H9 (cell line): ENCODE measurements around the gene KCNQ2. TPM values are rescaled to one million over a fixed set of nuclear protein-coding genes. Genes with fewer than 3 reads are reported as not detected.

Experiments used
- DNase-seq: peaks from one replicate; pipeline ENCODE4 v3.0.0-alpha.2; 2017
- H2AFZ ChIP-seq: one replicate; pipeline ENCODE4 v1.6.1; 2013; ENCODE audit warnings: mild to moderate bottlenecking, low read length, control low read depth, moderate library complexity
- H2AK5ac ChIP-seq: 2 replicates; pipeline ENCODE4 v1.6.1; 2013; ENCODE audit warnings: low read length, control low read depth, mixed read lengths; ENCODE audit not compliant: insufficient read length
- H2BK120ac ChIP-seq: one replicate; pipeline ENCODE4 v1.6.1; 2013; ENCODE audit warnings: low read depth, mild to moderate bottlenecking, low read length, control low read depth, inconsistent platforms; ENCODE audit not compliant: poor library complexity, severe bottlenecking
- H2BK12ac ChIP-seq: 2 replicates; pipeline ENCODE4 v1.6.1; 2013; ENCODE audit warnings: low read length, control low read depth, mixed read lengths, low read depth; ENCODE audit not compliant: insufficient read length
- H2BK15ac ChIP-seq: 2 replicates; pipeline ENCODE4 v1.6.1; 2013; ENCODE audit warnings: low read depth, low read length, control low read depth
- H2BK20ac ChIP-seq: one replicate; pipeline ENCODE4 v1.6.1; 2013; ENCODE audit warnings: low read depth, mild to moderate bottlenecking, low read length, control low read depth, inconsistent platforms; ENCODE audit not compliant: poor library complexity, severe bottlenecking
- H2BK5ac ChIP-seq: 2 replicates; pipeline ENCODE4 v1.6.1; 2013; ENCODE audit warnings: low read length, control low read depth, mixed read lengths; ENCODE audit not compliant: insufficient read length
- H3K14ac ChIP-seq: 2 replicates; pipeline ENCODE4 v1.6.1; 2013; ENCODE audit warnings: low read length, control low read depth; ENCODE audit not compliant: insufficient read depth
- H3K18ac ChIP-seq: 2 replicates; pipeline ENCODE4 v1.6.1; 2013; ENCODE audit warnings: low read depth, mild to moderate bottlenecking, mixed read lengths, low read length, control low read depth; ENCODE audit not compliant: insufficient read length
- H3K23ac ChIP-seq: 2 replicates; pipeline ENCODE4 v1.6.1; 2013; ENCODE audit warnings: low read length, control low read depth, mixed read lengths, low read depth; ENCODE audit not compliant: insufficient read length
- H3K23me2 ChIP-seq: 2 replicates; pipeline ENCODE4 v1.6.1; 2013; ENCODE audit warnings: low read depth, mild to moderate bottlenecking, mixed read lengths, low read length, control low read depth; ENCODE audit not compliant: insufficient read length, poor library complexity, severe bottlenecking
- H3K27ac ChIP-seq: 2 replicates; pipeline ENCODE4 v1.5.1; 2013; ENCODE audit warnings: low read length, control low read depth, mixed read lengths, low read depth; ENCODE audit not compliant: insufficient read length
- H3K27me3 ChIP-seq: 2 replicates; pipeline ENCODE4 v1.6.1; 2013; ENCODE audit warnings: low read length, control low read depth, inconsistent platforms; ENCODE audit not compliant: insufficient read depth
- H3K4ac ChIP-seq: 2 replicates; pipeline ENCODE4 v1.6.1; 2013; ENCODE audit warnings: low read depth, mild to moderate bottlenecking, control low read depth, inconsistent platforms, low read length, moderate library complexity
- H3K4me1 ChIP-seq: 2 replicates; pipeline ENCODE4 v1.6.1; 2013; ENCODE audit warnings: low read length, control low read depth, inconsistent platforms; ENCODE audit not compliant: insufficient read depth
- H3K4me2 ChIP-seq: 2 replicates; pipeline ENCODE4 v1.6.1; 2013; ENCODE audit warnings: low read length, control low read depth, mixed read lengths; ENCODE audit not compliant: insufficient read length, insufficient read depth
- H3K56ac ChIP-seq: 2 replicates; pipeline ENCODE4 v1.6.1; 2013; ENCODE audit warnings: low read depth, mild to moderate bottlenecking, mixed read lengths, low read length, control low read depth; ENCODE audit not compliant: insufficient read length
- H3K79me1 ChIP-seq: 2 replicates; pipeline ENCODE4 v1.6.1; 2013; ENCODE audit warnings: low read depth, mild to moderate bottlenecking, moderate library complexity, low read length, control low read depth, inconsistent platforms; ENCODE audit not compliant: insufficient read depth, poor library complexity, severe bottlenecking
- H3K79me2 ChIP-seq: 2 replicates; pipeline ENCODE4 v1.6.1; 2013; ENCODE audit warnings: low read length, control low read depth, inconsistent platforms; ENCODE audit not compliant: insufficient read depth
- H3K9ac ChIP-seq: 2 replicates; pipeline ENCODE4 v1.6.1; 2013; ENCODE audit warnings: low read length, control low read depth, mixed read lengths; ENCODE audit not compliant: insufficient read length; ENCODE audit errors: extremely low read depth
- H3K9me3 ChIP-seq: one replicate; pipeline ENCODE4 v1.6.1; 2013; ENCODE audit warnings: low read depth, low read length, inconsistent platforms; ENCODE audit not compliant: control insufficient read depth
- H3T11ph ChIP-seq: one replicate; pipeline ENCODE4 v1.6.1; 2013; ENCODE audit warnings: mild to moderate bottlenecking, low read length, control low read depth, inconsistent platforms
- H4K20me1 ChIP-seq: one replicate; pipeline ENCODE4 v1.6.1; 2013; ENCODE audit not compliant: control insufficient read depth, insufficient read length, insufficient read depth
- H4K5ac ChIP-seq: 2 replicates; pipeline ENCODE4 v1.6.1; 2013; ENCODE audit warnings: low read depth, mild to moderate bottlenecking, mixed read lengths, low read length, control low read depth; ENCODE audit not compliant: insufficient read length
- H4K8ac ChIP-seq: replicated peaks from 2 replicates; pipeline ENCODE4 v1.6.1; 2013; ENCODE audit warnings: low read length, control low read depth, mixed read lengths, low read depth; ENCODE audit not compliant: insufficient read length
- H4K91ac ChIP-seq: 2 replicates; pipeline ENCODE4 v1.6.1; 2013; ENCODE audit warnings: low read depth, mild to moderate bottlenecking, moderate library complexity, mixed read lengths, low read length, control low read depth; ENCODE audit not compliant: insufficient read length
- H3K27ac Mint-ChIP-seq, 3 experiments: 2 replicates in 2 of 3; 3 replicates in 1 of 3; pipeline ENCODE4 v1.8.0; 2020 to 2021; ENCODE audit warnings: mixed read lengths in 3 of 3, mild to moderate bottlenecking in 1 of 3, moderate library complexity in 1 of 3
- H3K27me3 Mint-ChIP-seq: 2 replicates; pipeline ENCODE4 v1.8.0; 2021; ENCODE audit warnings: low read depth, mild to moderate bottlenecking, moderate library complexity, mixed read lengths
- H3K36me3 Mint-ChIP-seq, 3 experiments: 2 replicates in 2 of 3; 3 replicates in 1 of 3; pipeline ENCODE4 v1.8.0; 2020 to 2021; ENCODE audit warnings: low read depth in 3 of 3, mixed read lengths in 3 of 3; ENCODE audit not compliant: insufficient read depth in 1 of 3
- H3K4me1 Mint-ChIP-seq, 2 experiments: 2 replicates each; pipeline ENCODE4 v1.8.0; 2020; ENCODE audit warnings: mixed read lengths in 2 of 2
- H3K4me3 Mint-ChIP-seq, 2 experiments: 2 replicates in 1 of 2; 3 replicates in 1 of 2; pipeline ENCODE4 v1.8.0; 2020 to 2021; ENCODE audit warnings: mild to moderate bottlenecking in 2 of 2, mixed read lengths in 2 of 2, moderate library complexity in 1 of 2
- H3K9me3 Mint-ChIP-seq, 2 experiments: 2 replicates in 1 of 2; 3 replicates in 1 of 2; pipeline ENCODE4 v1.8.0; 2020; ENCODE audit warnings: mild to moderate bottlenecking in 2 of 2, mixed read lengths in 2 of 2, moderate library complexity in 1 of 2
- WGBS: extraction: QIAGEN DNeasy Blood & Tissue Kit; methylation state at CpG from one replicate; pipeline ENCODE4 v1.1.7; 2013; ENCODE audit warnings: missing lambda C conversion rate, low lambda C conversion rate, mixed read lengths; ENCODE audit not compliant: insufficient read length; ENCODE audit errors: extremely low coverage; 5-methylcytosine and 5-hydroxymethylcytosine counted together
- total RNA-seq: library from RNA; stranded (reverse); gene quantifications from 2 replicates; pipeline ENCODE4 v1.2.1, GENCODE V29; 2021
- TF ChIP-seq, protein P1 (sequence below): fragments of 200-600 bp; sonication (generic); conservative IDR thresholded peaks from 3 replicates; pipeline ENCODE4 v1.8.0; 2021; ENCODE audit warnings: antibody characterized with exemption, mild to moderate bottlenecking

Gene KCNQ2
- total RNA-seq, 1 experiment from 2014 or later: 69.2 TPM

DNA sequence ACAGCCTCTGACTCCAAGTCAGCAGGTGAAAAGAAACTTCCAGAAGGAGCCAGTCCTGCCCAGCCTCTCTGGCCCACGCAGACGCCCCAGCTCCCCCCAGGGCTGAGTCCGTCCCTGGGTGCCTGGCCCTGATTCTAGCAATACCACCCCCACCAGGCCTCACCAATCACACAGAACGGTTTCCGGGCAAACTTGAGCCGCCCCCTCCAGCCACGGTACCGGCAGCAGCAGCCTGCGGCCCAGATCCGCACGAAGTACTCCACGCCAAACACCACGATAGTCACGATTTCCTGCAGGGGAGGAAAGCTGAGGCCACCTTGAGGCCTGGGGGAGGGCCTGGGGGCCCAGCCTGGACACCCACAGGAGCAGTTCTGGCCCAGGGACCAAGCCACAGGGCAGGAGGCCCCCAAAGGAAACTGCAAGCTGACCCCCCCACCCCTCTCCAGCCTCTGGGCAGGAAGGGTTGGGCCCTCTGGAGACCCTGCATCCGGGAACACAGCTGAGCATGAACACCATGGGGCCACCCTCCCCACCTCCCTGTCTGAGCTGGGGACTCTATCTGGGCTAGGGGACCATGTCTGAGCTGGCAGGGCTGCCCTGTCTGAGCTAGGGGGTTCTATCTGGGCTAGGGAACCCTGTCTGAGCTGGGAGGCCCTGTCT lies 27.2 kb downstream of the KCNQ2 start:
- Histone ChIP-seq H3K79me1 (no peaks in the 10 kb centered on the region), H3K23me2 (no peaks in the 10 kb centered on the region), H3T11ph (no peak overlapping the region), H3K18ac (no peak overlapping the region), H2BK15ac (no peak overlapping the region), H3K23ac (no peak overlapping the region), H2BK20ac (no peak overlapping the region), H3K56ac (no peak overlapping the region), H4K20me1 (peaks cover 6% of the 10 kb centered on the region), H3K9me3 (no peaks in the 10 kb centered on the region), H2BK12ac (no peak overlapping the region), H3K4me1 (peaks cover 2% of the 10 kb centered on the region; the same call in 1 of the 2 replicates), H3K4ac (no peak overlapping the region), H3K14ac (no peak overlapping the region; the same call in 1 of the 2 replicates), H3K27me3 (no peaks in the 10 kb centered on the region), H2AFZ (no peak overlapping the region), H3K27ac (no peak overlapping the region), H4K8ac (no peak overlapping the region), H3K79me2 (no peaks in the 10 kb centered on the region; the same call in 1 of the 2 replicates), H4K5ac (no peak overlapping the region), H4K91ac (no peak overlapping the region), H2BK120ac (no peak overlapping the region), H2BK5ac (no peak overlapping the region), H2AK5ac (no peak overlapping the region), H3K9ac (no peak overlapping the region), H3K4me2 (no peak overlapping the region)
- DNase-seq: no peak
- peaks cover 10 to 35% of the 10 kb centered on the region in 2 experiments for H3K4me1 Mint-ChIP-seq
- H3K27ac Mint-ChIP-seq: peak overlapping the region in 1 of 3 experiments; percentile 70; a peak in 3 of 7 replicates
- WGBS: no CpG with 5 or more reads among the region's 15 CpGs
- H3K36me3 Mint-ChIP-seq: peaks cover 5 to 15% (median 9%) of the 10 kb centered on the region in 3 experiments
- TF ChIP-seq, protein P1, sequence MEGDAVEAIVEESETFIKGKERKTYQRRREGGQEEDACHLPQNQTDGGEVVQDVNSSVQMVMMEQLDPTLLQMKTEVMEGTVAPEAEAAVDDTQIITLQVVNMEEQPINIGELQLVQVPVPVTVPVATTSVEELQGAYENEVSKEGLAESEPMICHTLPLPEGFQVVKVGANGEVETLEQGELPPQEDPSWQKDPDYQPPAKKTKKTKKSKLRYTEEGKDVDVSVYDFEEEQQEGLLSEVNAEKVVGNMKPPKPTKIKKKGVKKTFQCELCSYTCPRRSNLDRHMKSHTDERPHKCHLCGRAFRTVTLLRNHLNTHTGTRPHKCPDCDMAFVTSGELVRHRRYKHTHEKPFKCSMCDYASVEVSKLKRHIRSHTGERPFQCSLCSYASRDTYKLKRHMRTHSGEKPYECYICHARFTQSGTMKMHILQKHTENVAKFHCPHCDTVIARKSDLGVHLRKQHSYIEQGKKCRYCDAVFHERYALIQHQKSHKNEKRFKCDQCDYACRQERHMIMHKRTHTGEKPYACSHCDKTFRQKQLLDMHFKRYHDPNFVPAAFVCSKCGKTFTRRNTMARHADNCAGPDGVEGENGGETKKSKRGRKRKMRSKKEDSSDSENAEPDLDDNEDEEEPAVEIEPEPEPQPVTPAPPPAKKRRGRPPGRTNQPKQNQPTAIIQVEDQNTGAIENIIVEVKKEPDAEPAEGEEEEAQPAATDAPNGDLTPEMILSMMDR: no peak
- no peak overlapping the region for H3K4me3 Mint-ChIP-seq
- H3K27me3 Mint-ChIP-seq: no peaks in the 10 kb centered on the region
- peaks cover 9 to 11% of the 10 kb centered on the region in 2 experiments; a peak in 3 of 5 replicates for H3K9me3 Mint-ChIP-seq
